C4-2B (cell line): Measurements from ENCODE around the gene DDX1.

Experiments used
- CTCF ChIP-seq: fragments of 450-650 bp; conservative IDR thresholded peaks from 2 replicates; pipeline ENCODE4 v1.5.1; 2017; ENCODE audit warnings: mild to moderate bottlenecking
- ZFX ChIP-seq: fragments of 450-650 bp; IDR thresholded peaks from 2 replicates; pipeline ENCODE4 v1.6.1; 2017

- TF ChIP-seq CTCF (no peak), ZFX (no peak)
Observed at GRCh38 chr2:15665067-15665942, 73.6 kb downstream of the DDX1 start.
